NCI-H2227 (cell line): Measurements from ENCODE around the gene ERGIC3.
"Not testable (repeated sequence)": the region's sequence is repeated elsewhere in the genome, so short reads cannot be mapped to it uniquely, and the experiment has no call there.

ENCODE experiments used
- DNase-seq: peaks from one replicate; lab custom pipeline; 2025; ENCODE audit not compliant: unreplicated experiment; lab: John Stamatoyannopoulos, UW

The ERGIC3 gene

DNA sequence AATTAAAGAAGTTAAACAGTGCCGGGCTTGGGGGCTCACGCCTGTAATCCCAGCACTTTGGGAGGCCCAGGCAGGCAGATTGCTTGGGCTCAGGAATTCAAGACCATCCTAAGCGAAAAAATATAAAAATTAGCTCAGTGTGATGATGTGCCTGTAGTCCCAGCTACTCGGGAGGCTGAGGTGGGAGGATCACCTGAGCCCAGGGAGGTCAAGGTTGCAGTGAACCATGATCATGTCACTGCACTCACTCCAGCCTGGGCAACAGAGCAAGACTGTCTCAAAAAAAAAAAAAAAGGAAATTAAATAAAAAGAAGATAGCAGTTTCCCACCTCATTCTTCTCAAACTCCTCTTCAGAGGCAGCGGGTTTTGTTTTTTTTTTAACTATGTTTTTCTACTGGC is 24.1 kb upstream of the ERGIC3 start:
- not testable (repeated sequence) for DNase-seq

DNA sequence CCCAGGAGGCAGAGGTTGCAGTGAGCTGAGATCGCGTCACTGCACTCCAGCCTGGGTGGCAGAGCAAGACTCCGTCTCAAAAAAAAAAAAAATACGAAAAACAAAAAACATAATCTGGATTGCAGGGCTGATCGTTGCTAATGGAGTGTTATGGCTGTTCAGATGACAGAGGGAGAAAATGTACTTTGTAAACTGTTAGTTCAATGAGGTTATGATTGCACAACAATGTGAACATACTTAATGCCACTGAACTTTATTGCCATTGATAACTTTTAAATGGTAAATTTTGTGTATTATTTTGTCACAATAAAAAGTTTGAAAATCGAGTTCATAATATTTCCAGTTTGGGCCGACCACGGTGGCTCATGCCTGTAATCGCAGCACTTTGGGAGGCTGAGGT is 22.9 kb upstream of the ERGIC3 start:
- no peak for DNase-seq

DNA sequence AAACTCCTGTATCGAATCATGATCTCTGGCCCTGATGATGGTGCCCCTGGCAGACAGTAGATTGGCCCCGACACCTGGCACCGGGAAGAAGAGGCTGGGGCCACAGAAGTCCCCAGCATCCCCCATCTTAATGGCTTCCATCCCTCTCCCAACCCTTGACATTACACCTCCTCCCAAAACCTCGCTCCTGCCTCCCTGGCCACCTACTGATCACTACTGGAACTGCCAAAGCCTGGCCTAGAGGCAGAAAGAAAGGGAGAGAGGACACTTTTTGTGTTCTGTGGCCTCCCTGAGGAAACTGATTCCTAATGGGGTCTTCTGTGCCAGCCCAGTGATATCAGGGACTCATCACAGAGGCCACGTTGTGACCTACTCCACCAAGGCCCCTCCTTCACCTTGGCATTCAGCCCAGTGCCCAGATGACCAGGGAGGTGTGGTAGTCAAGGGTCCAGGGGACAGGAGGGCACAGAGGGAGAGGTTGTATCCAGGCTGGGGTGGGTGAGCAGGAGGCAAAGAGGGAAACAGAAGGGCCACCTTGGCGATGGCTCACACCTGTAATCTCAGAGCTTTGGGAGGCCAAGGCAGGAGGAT is 18.5 kb upstream of the ERGIC3 start:
- peak; percentile 14 for DNase-seq

DNA sequence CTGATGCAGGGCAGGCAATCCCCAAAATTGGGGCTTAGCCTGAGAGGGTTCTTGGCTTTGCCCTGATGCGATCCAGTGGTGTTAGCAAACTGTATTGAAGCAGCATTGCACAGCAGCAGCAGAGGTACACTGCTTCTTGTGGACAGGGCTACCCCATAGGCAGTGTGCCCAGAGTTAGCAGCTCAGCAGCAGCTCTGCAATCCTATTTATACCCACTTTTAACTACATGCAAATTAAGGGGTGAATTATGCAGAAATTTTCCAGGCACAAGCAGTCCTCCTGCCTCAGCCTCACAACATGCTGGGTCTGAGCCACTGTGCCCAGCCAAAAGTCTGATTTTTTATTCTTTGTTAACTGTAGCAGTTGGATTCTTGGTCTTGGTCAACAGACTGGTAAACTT is 16.2 kb upstream of the ERGIC3 start:
- no peak for DNase-seq

GRCh38 chr20:35527122-35527769 is 14.6 kb upstream of the ERGIC3 start:
- DNase-seq, result no peak

- DNase-seq, result no peak
These were observed 12.3 kb upstream of the ERGIC3 start, which contains the start of gene C20orf173 for GRCh38 chr20:35529552-35529951. Gene C20orf173, minus strand, starts transcription at chr20:35529652. Its CDS starts 279 bp downstream, at chr20:35529373.

DNA sequence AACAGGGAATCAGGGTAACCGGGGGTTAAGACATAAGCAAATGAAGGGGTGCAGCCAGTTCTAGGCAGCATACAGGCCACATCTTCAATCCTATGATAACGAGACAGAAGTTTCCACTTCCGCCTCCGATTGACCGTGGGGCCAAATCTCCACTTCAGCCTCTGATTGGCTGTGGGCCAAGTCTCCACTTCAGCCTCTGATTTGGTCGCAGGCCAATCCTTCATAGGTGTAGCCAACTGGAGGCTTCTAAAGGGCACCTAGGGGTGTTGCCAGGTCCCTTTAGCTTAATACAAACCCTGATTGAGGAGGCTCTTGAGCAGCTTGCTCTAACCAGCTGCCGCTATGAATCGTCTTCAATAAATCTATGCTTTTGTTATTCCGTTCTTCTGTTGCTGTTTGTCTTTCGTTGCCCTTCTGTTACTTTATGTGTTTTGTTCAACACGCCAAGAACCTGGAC is 2.1 kb upstream of the ERGIC3 start:
- peak; percentile 97 for DNase-seq

GRCh38 chr20:35541118-35541782 is 628 bp upstream of the ERGIC3 start:
- peak; percentile 14 for DNase-seq

- DNase-seq, result no peak
These were observed 1.1 kb downstream of the ERGIC3 start for GRCh38 chr20:35542990-35543389.

GRCh38 chr20:35544436-35544835 is 2.6 kb downstream of the ERGIC3 start:
- DNase-seq, result no peak

DNA sequence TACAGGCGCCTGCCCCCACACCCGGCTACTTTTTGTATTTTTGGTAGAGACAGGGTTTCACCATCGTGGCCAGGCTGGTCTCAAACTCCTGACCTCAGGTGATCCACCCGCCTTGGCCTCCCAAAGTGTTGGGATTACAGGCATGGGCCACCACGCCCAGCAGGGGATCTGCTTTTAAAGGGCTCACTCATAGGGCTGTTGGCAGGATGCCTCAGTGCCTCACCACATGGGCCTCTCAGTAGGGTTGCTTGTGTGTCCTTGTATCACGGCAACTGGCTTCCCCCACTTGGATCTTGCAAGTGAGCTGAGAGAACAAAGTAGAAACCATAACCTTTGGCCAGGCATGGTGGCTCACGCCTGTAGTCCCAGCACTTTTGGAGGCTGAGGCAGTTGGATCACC is 3.1 kb downstream of the ERGIC3 start:
- not testable (repeated sequence) for DNase-seq

GRCh38 chr20:35546127-35546526 is 4.2 kb downstream of the ERGIC3 start:
- no peak for DNase-seq

DNA sequence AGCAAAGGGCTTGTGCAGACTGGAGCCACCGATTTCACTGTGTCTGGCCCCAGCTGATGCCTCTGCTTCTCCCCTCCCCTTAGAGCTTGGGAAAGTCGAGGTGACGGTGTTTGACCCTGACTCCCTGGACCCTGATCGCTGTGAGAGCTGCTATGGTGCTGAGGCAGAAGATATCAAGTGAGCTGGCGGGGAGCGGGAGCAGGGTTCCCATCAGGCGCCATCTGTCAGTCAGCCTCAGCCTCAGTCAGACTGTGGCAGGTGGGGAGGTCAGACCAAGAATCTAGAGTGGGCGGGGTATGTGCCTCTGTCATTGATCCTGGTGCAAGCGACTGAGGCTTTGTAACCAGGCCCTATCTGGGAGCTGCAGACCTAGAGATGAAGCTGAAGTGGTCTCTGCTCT is 5.5 kb downstream of the ERGIC3 start:
- DNase-seq, result peak; percentile 20

DNA sequence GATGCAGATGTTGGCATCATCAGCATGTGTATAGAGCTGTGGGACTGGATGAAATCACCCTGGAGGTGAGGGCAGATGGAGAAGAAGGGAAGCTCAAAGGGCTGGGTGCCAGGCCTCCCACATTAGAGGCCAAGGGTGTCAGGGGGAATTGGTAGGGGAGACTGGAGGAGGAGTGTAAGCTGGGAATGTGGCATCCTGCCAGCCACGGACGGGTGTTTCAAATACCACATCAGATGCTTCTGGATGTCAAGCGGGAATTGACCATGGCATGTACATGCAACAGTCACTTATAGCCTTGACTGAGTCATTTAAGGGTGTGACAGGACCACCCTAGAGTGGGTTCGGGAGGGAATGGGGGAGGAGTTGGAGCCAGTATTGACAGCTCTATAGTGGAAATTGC is 9.6 kb downstream of the ERGIC3 start:
- no peak for DNase-seq

DNA sequence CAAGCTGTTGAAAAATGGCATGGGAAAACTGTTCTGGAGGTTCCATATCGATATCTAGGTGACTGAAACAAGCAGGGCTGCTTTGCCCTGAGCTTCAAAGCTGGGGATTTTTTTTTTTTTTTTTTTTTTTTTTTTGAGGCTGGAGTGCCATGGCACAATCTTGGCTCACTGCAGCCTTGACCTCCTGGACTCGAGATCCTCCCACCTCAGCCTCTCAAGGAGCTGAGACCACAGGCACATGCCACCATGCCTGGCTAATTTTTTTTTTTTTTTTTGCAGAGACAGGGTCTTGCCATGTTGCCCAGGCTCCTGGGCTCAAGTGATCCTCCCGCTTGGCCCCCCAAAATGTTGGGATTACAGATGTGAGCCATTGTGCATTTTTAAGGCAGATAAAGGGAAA is 11.0 kb downstream of the ERGIC3 start:
- no peak for DNase-seq

DNA sequence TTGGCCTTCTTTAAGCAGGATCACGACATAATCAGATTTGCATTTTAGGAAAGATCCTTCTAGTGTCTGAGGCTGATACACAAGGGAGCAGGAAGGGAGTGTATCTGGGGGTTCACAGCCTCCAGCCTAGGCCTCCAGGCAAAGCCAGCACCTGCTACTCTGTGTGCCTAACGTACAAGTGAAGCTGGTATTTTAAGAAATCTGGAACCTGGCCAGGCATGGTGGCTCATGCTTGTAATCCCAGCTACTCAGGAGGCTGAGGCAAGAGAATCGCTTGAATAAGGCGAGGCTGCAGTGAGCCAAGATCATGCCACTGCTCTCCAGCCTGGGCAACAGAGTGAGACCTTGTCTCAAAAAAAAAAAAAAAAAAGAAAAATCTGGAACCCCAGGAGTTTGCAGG is 13.6 kb downstream of the ERGIC3 start:
- DNase-seq, result not testable (repeated sequence)

- DNase-seq, result no peak
These were observed 14.2 kb downstream of the ERGIC3 start for GRCh38 chr20:35555951-35556645.

- DNase-seq, result no peak
These were observed 15.0 kb downstream of the ERGIC3 start for GRCh38 chr20:35556871-35557270.

GRCh38 chr20:35558451-35558850 is 16.6 kb downstream of the ERGIC3 start:
- DNase-seq, result no peak

DNA sequence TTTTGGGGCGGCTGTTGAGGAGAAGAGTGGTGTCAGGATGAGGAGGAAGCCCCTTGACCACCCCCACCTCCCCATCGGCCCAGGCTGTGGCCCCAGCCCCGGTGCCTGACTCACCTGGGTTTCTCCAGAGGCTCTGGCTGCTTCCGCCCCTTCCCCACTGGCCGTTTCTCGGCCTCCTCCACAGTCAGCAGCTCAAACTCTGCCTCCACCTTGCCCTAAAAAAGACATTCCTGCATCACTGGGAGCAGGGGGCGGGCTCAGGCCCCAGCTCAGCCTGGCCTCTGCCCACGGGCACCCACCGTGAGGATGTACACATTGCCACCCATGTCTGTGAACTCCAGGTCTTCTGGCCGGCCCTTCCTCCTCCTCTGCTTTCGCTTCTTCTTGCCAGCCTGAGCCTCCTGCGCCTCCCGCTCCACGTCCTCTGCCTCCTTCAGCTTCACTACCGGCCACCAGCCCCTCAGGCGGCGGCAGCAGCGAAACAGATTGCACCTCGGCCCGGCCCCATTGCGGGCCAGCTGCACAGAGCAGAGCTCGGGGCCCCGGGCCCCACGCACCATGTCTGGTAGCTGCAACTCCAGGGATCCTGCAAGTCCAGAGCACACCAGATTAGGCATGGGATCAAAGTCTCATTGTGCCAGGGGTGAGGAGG is 17.3 kb downstream of the ERGIC3 start:
- no peak for DNase-seq

GRCh38 chr20:35560105-35560511 is 18.2 kb downstream of the ERGIC3 start:
- DNase-seq, result no peak
